Thyroid gland (tissue), 4 donors: ENCODE data around the gene CD82. TPM values are rescaled to one million over a fixed set of nuclear protein-coding genes. Genes with fewer than 3 reads are reported as not detected.
"Not testable (repeated sequence)": the region's sequence is repeated elsewhere in the genome, so short reads cannot be mapped to it uniquely, and the experiment has no call there.

Source experiments
- DNase-seq, 2 donors: peaks; one replicate each; pipeline ENCODE4 v3.0.0-alpha.2; 2019
- H3K27ac ChIP-seq, 3 donors: fragments of 200-600 bp; sonication (generic); 1 replicate in 2 of 3; 2 replicates in 1 of 3; pipeline ENCODE4 v1.5.1; 2016 to 2019; ENCODE audit warnings: mild to moderate bottlenecking in 1 of 3, moderate library complexity in 1 of 3
- H3K27me3 ChIP-seq: fragments of 200-600 bp; sonication (generic); one replicate; pipeline ENCODE4 v1.5.1; 2019
- H3K36me3 ChIP-seq, 2 donors: fragments of 200-600 bp; sonication (generic); one replicate each; pipeline ENCODE4 v1.5.1; 2016 to 2019
- H3K4me1 ChIP-seq, 2 donors: fragments of 200-600 bp; sonication (generic); one replicate each; pipeline ENCODE4 v1.5.1; 2017 to 2019
- H3K4me3 ChIP-seq, 3 donors: fragments of 200-600 bp; sonication (generic); replicated peaks in 1 of 3; 1 replicate in 2 of 3; 2 replicates in 1 of 3; pipeline ENCODE4 v1.5.1; 2016; ENCODE audit warnings: mild to moderate bottlenecking in 1 of 3
- H3K9me3 ChIP-seq: fragments of 200-600 bp; sonication (generic); one replicate; pipeline ENCODE4 v1.5.1; 2017
- POLR2A ChIP-seq, 2 donors: fragments of 450-650 bp; IDR thresholded peaks; one replicate each; pipeline ENCODE4 v1.6.1; 2017; ENCODE audit warnings: antibody characterized with exemption in 2 of 2, mild to moderate bottlenecking in 2 of 2, moderate library complexity in 1 of 2
- WGBS, 2 donors: methylation state at CpG; one replicate each; pipeline ENCODE4 v1.1.5; 2017; 5-methylcytosine and 5-hydroxymethylcytosine counted together
- intact Hi-C: fragments of 100-400 bp; cut with DNase I; formaldehyde crosslinking; loops from one replicate; pipeline ENCODE4 v1.15.1; 2023
- small RNA-seq: library from RNA; depleted of rRNA; stranded (forward); fragments of <200 nt; gene quantifications from one replicate; pipeline ENCODE3, GENCODE V24; 2016
- total RNA-seq, 4 donors: library from RNA; depleted of rRNA; stranded (reverse); fragments of >200 nt; gene quantifications; one replicate each; pipeline ENCODE4 v1.2.3, GENCODE V29; 2016
- TF ChIP-seq, protein P1 (sequence below), 6 experiments: fragments of 200-600 bp in 3 of 6; fragments of 450-650 bp in 3 of 6; sonication (generic) in 3 of 6; IDR thresholded peaks; one replicate each; pipeline ENCODE4 v1.5.1; 2016 to 2019; ENCODE audit warnings: antibody characterized with exemption in 6 of 6, mild to moderate bottlenecking in 2 of 6, inconsistent platforms in 1 of 6, moderate library complexity in 1 of 6

Gene CD82
- total RNA-seq, 4 donors from 2014 or later, result 11.8 to 24.0 (median 18.7) TPM

DNA sequence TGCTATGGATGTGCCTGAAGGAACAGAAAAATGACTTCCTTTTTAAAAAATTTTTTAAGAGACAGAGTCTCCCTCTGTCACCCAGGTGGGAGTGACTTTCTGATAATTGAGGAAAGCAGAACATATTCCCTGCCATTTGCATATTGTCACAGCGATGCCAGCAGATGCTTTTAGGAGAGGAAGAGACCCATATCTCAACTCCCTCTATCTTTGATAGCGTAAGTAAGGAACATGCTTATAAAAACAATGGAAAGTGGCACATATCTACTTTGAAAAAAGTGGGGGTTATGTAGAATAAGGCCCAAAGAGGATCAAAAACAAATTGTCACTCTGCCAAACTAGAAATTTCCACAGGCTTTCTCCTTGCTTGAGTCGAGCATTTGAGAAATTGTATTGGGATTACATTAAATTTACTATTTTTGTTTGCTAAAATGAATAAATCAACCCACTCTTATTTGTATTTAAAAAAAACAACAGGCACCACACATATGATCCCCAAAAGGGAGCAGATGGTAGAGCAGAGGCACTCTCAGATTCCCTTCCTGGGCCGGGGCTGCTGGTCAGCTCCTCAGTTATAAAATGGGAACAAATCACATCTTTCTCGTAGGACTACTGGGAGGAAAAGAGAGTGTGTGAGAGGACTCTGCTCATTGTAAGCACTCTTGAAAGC is 92.5 kb downstream of the CD82 start:
- Histone ChIP-seq H3K27me3 (no peaks in the 10 kb centered on the region), H3K9me3 (no peaks in the 10 kb centered on the region), H3K27ac (no peak overlapping the region), H3K4me3 (no peak overlapping the region), H3K36me3 (no peaks in the 10 kb centered on the region), H3K4me1 (no peaks in the 10 kb centered on the region)
- WGBS, 2 donors, result 88 to 93% methylated on average over 5 of the region's 5 CpGs
- intact Hi-C loops, result no loop called here
- no peak for TF ChIP-seq POLR2A (IDR thresholded peaks at IDR 0.05)
- TF ChIP-seq, protein P1, sequence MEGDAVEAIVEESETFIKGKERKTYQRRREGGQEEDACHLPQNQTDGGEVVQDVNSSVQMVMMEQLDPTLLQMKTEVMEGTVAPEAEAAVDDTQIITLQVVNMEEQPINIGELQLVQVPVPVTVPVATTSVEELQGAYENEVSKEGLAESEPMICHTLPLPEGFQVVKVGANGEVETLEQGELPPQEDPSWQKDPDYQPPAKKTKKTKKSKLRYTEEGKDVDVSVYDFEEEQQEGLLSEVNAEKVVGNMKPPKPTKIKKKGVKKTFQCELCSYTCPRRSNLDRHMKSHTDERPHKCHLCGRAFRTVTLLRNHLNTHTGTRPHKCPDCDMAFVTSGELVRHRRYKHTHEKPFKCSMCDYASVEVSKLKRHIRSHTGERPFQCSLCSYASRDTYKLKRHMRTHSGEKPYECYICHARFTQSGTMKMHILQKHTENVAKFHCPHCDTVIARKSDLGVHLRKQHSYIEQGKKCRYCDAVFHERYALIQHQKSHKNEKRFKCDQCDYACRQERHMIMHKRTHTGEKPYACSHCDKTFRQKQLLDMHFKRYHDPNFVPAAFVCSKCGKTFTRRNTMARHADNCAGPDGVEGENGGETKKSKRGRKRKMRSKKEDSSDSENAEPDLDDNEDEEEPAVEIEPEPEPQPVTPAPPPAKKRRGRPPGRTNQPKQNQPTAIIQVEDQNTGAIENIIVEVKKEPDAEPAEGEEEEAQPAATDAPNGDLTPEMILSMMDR (IDR thresholded peaks at IDR 0.05), result no peak
- no peak for DNase-seq

DNA sequence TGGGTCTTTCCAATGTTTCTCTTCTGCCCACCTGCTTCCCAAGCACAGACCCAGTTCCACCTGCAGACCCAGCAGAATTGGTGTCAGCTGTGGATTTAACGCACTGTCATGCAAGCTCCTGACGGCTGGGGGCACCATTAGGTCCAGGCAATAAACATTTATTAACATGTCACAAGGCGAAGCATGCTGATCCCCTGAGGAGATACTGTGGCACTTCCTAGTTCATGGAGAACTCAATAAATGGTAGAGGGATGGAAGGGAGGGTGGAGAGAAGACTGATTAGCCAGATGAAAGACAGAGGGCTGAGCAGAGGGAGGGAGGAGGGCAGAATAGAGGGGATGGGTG is 93.0 kb downstream of the CD82 start:
- no peak overlapping the region for H3K27ac ChIP-seq
- no peak for DNase-seq
- H3K4me3 ChIP-seq, result no peak overlapping the region
- H3K27me3 ChIP-seq, result no peaks in the 10 kb centered on the region
- no peaks in the 10 kb centered on the region for H3K36me3 ChIP-seq
- intact Hi-C loops, result no loop called here
- H3K9me3 ChIP-seq, result no peaks in the 10 kb centered on the region
- no peak for TF ChIP-seq POLR2A (IDR thresholded peaks at IDR 0.05)
- TF ChIP-seq, protein P1 (IDR thresholded peaks at IDR 0.05), result no peak
- 41 to 49% methylated on average over 3 of the region's 3 CpGs for WGBS, 2 donors
- no peaks in the 10 kb centered on the region for H3K4me1 ChIP-seq

DNA sequence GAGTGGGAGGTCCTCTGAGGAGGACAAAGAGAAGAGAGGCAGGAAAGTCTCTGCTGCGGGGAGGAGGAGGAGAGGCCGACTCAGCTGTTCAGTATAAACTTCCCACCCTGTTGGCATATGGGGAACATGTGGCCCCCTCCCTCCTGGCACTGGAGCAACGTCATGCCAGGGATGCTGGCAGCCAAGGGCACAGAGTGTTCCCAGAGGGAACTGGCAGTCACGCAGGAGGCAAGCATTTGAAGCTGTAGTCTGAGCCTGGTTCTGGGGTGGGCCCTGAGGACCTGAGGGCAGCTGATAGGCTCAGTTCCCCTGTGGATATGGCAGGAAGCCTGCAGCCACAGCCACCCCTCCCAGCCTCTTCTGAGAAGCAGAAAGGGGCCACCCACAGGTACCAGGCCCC is 94.2 kb downstream of the CD82 start:
- Histone ChIP-seq H3K27me3 (no peaks in the 10 kb centered on the region), H3K27ac (no peak overlapping the region), H3K4me3 (no peak overlapping the region), H3K9me3 (no peaks in the 10 kb centered on the region), H3K4me1 (no peaks in the 10 kb centered on the region), H3K36me3 (no peaks in the 10 kb centered on the region)
- WGBS, 2 donors, result 77 to 78% methylated on average over 3 to 4 of the region's 4 CpGs
- no peak for DNase-seq
- no peak for TF ChIP-seq POLR2A (IDR thresholded peaks at IDR 0.05)
- TF ChIP-seq, protein P1 (IDR thresholded peaks at IDR 0.05), result no peak
- intact Hi-C loops, result no loop called here

DNA sequence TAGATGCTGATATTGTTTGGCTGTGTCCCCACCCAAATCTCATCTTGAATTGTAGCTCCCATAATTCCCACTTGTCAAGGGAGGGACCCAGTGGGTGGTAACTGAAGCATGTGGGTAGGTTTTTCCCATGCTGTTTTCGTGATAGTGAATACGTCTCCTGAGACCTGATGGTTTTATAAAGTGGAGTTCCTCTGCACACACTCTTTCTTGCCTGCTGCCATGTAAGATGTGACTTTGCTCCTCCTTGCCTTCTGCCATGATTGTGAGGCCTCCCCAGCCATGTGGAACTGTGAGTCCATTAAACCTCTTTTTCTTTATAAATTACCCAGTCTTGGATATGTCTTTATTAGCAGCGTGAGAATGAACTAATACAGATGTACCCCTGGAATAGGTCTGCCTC is 95.1 kb downstream of the CD82 start:
- intact Hi-C loops, H3K27ac ChIP-seq, DNase-seq, H3K36me3 ChIP-seq, H3K27me3 ChIP-seq, H3K4me3 ChIP-seq, H3K9me3 ChIP-seq, H3K4me1 ChIP-seq: not testable (repeated sequence)
- 86 to 95% methylated on average over 3 of the region's 3 CpGs for WGBS, 2 donors

DNA sequence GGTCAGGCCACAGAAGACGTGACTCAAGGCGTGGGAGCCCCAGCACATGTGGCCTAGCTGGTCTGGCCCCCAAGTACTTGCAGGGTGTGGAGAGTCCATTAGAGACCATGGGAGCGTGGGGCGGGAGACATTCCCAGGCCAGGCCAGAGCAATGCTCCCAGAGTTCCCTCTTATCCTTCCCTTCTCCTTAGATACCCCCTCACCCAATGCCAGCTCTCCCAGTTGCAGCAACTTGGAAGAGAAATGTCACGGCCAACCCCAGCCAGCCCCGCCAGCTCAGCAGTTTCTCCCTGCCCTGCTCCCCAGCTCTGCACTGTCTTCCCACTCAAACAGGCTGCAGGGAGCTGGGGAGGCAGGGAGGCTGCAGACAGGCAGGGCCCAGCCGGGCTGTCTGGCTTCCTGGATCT is 95.9 kb downstream of the CD82 start:
- Histone ChIP-seq H3K27ac (no peak overlapping the region), H3K4me1 (no peaks in the 10 kb centered on the region), H3K27me3 (no peaks in the 10 kb centered on the region), H3K4me3 (no peak overlapping the region), H3K36me3 (no peaks in the 10 kb centered on the region), H3K9me3 (no peaks in the 10 kb centered on the region)
- TF ChIP-seq POLR2A (IDR thresholded peaks at IDR 0.05), result no peak
- TF ChIP-seq, protein P1 (IDR thresholded peaks at IDR 0.05), result no peak
- WGBS, 2 donors, result 89 to 98% methylated on average over 6 to 7 of the region's 7 CpGs
- no peak for DNase-seq
- intact Hi-C loops, result no loop called here

Small RNA genes within 50 kb of the gene (small RNA-seq; reads per million reads assigned to genes)
- not detected for gene AC104010.1

Other genes with a start within 250 kb of the CD82 start
- 10 to 100 TPM in 1 of 4 donors, 1 to 10 TPM in 3; 3.6 to 12.4 (median 8.2) TPM for gene TSPAN18, start 161.3 kb downstream of the CD82 start, total RNA-seq